ENCODE measurements around the gene ABCG1.

Gene ABCG1

DNA sequence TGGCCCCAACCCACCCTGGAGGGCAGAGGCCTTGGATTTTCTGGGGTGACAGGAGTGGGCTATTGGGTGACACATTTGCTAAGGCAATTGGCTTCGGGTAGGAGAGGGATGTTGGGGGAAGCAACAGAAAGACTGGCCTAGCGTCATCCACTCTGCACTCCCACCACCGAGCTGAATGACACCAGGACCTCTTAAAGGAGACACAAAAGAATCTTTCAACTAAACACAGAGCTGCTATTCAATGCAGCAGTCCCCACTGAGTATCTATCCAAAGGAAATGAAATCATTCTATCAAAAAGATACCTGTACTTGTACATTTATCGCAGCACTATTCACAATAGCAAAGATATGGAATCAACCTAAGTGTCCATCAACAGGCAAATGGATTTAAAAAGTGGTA, 125.7 kb downstream of the ABCG1 start:
- no peak overlapping the region for H3K4me3 ChIP-seq (ENCODE audit: low read depth, low read length, poor library complexity, severe bottlenecking)
- H3K9me2 ChIP-seq (ENCODE audit: low read depth, low read length), result no peaks in the 10 kb centered on the region
- H3K27me3 ChIP-seq (ENCODE audit: insufficient read depth, low read length), result peaks cover 18% of the 10 kb centered on the region; the same call in 1 of the 2 replicates
- H3K36me3 ChIP-seq (ENCODE audit: insufficient read depth, low read length), result no peaks in the 10 kb centered on the region
- no peaks in the 10 kb centered on the region for H4K20me1 ChIP-seq (ENCODE audit: insufficient read depth, low read length)
- H3K79me2 ChIP-seq (ENCODE audit: insufficient read depth, low read length), result no peaks in the 10 kb centered on the region
- no peaks in the 10 kb centered on the region for H3K4me1 ChIP-seq (ENCODE audit: insufficient read depth, low read length, severe bottlenecking)
- no peaks in the 10 kb centered on the region for H3K9me3 ChIP-seq (ENCODE audit: low read length)
- H3F3A ChIP-seq (ENCODE audit: insufficient read depth, low read length), result no peaks in the 10 kb centered on the region
- no peak overlapping the region for H2AFZ ChIP-seq (ENCODE audit: low read length)
- TF ChIP-seq EZH2 (IDR thresholded peaks at IDR 0.05; ENCODE audit: borderline replicate concordance, low read length), result no peak
- TF ChIP-seq CTCF (IDR thresholded peaks at IDR 0.05; ENCODE audit: low read length), result no peak
- no peak overlapping the region for H3K9ac ChIP-seq (ENCODE audit: low read length)
- no peak overlapping the region for H3K27ac ChIP-seq (ENCODE audit: low read depth, low read length, poor library complexity, severe bottlenecking)
- no peak overlapping the region for H3K4me2 ChIP-seq (ENCODE audit: low read length)

DNA sequence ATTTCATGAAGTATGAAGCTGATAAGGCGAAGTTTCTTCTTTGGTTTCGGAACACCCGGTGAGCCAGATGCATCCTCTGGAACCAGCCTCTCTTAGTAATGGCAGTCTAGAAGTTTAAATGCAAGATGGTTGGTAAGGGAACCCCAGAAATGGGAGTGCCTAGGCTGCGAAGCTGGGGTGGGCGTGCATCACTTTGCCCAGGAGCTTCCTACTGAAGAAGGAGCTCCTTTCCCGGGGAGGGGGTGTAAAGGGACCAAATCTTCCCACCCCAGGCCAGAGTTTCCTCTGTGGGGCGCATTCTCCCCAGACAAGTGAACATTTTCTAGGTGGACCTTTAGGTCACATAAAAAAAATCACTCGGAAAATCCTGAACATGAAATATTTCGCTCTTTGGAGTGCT, 127.5 kb downstream of the ABCG1 start:
- H3K4me2 ChIP-seq (ENCODE audit: low read length), result no peak overlapping the region
- no peaks in the 10 kb centered on the region for H3K9me3 ChIP-seq (ENCODE audit: low read length)

More for the DNA sequence above, 127.5 kb downstream of the ABCG1 start:
- no peak for TF ChIP-seq CTCF (IDR thresholded peaks at IDR 0.05; ENCODE audit: low read length)
- no peak for TF ChIP-seq EZH2 (IDR thresholded peaks at IDR 0.05; ENCODE audit: borderline replicate concordance, low read length)
- no peaks in the 10 kb centered on the region for H3K36me3 ChIP-seq (ENCODE audit: insufficient read depth, low read length)
- no peaks in the 10 kb centered on the region for H3K9me2 ChIP-seq (ENCODE audit: low read depth, low read length)
- H3K27me3 ChIP-seq (ENCODE audit: insufficient read depth, low read length), result peaks cover 18% of the 10 kb centered on the region; the same call in 1 of the 2 replicates
- no peaks in the 10 kb centered on the region for H3K79me2 ChIP-seq (ENCODE audit: insufficient read depth, low read length)
- no peaks in the 10 kb centered on the region for H4K20me1 ChIP-seq (ENCODE audit: insufficient read depth, low read length)
- no peak overlapping the region for H3K4me3 ChIP-seq (ENCODE audit: low read depth, low read length, poor library complexity, severe bottlenecking)
- no peaks in the 10 kb centered on the region for H3K4me1 ChIP-seq (ENCODE audit: insufficient read depth, low read length, severe bottlenecking)
- H3F3A ChIP-seq (ENCODE audit: insufficient read depth, low read length), result no peaks in the 10 kb centered on the region
- H3K27ac ChIP-seq (ENCODE audit: low read depth, low read length, poor library complexity, severe bottlenecking), result no peak overlapping the region
- no peak overlapping the region for H3K9ac ChIP-seq (ENCODE audit: low read length)
- no peak overlapping the region for H2AFZ ChIP-seq (ENCODE audit: low read length)

All from OCI-LY1 (cell line).